ENCODE data around the gene CCN6. TPM values are rescaled to one million over a fixed set of nuclear protein-coding genes. Genes with fewer than 3 reads are reported as not detected.
A peak's percentile ranks its signal among the peaks of the same experiment; 100 is the strongest.

The CCN6 gene
- total RNA-seq, 4 donors from 2014 or later: not detected

DNA sequence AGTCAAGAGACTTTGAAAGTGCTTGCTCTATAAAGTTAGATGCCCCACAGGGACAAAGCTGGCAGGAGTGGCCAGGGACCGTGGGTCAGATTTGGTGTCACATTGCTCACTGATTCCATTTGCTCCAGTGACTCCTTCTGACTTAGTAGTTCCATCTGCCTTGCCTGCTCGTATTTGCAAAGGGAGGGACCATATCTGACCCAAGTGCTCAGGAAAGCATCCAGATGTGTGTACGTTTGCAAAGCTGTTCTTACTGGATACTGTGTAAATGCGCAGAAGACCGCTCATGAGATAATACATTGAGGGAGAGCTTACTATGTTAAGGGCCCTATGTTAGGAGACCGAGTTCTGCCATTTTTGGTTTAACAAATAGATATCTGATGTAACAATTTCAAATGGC lies 21.2 kb upstream of the CCN6 start:
- Histone ChIP-seq H3K4me1 (peaks cover 0 to 37% (median 5%) of the 10 kb centered on the region in 3 donors), H3K4me3 (no peak overlapping the region), H3K9me3 (no peaks in the 10 kb centered on the region), H3K36me3 (no peaks in the 10 kb centered on the region), H3K27me3 (no peaks in the 10 kb centered on the region), H3K27ac (no peak overlapping the region)
- TF ChIP-seq, protein P1, sequence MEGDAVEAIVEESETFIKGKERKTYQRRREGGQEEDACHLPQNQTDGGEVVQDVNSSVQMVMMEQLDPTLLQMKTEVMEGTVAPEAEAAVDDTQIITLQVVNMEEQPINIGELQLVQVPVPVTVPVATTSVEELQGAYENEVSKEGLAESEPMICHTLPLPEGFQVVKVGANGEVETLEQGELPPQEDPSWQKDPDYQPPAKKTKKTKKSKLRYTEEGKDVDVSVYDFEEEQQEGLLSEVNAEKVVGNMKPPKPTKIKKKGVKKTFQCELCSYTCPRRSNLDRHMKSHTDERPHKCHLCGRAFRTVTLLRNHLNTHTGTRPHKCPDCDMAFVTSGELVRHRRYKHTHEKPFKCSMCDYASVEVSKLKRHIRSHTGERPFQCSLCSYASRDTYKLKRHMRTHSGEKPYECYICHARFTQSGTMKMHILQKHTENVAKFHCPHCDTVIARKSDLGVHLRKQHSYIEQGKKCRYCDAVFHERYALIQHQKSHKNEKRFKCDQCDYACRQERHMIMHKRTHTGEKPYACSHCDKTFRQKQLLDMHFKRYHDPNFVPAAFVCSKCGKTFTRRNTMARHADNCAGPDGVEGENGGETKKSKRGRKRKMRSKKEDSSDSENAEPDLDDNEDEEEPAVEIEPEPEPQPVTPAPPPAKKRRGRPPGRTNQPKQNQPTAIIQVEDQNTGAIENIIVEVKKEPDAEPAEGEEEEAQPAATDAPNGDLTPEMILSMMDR (IDR thresholded peaks at IDR 0.05): no peak
- no peak for TF ChIP-seq EP300 (IDR thresholded peaks at IDR 0.05)
- no peak for TF ChIP-seq POLR2AphosphoS5 (IDR thresholded peaks at IDR 0.05)
- no peak for TF ChIP-seq POLR2A (IDR thresholded peaks at IDR 0.05)
- no peak for ATAC-seq
- WGBS, 2 donors (ENCODE audit: low coverage in 1 of 2): 84 to 91% methylated on average over 6 of the region's 6 CpGs

DNA sequence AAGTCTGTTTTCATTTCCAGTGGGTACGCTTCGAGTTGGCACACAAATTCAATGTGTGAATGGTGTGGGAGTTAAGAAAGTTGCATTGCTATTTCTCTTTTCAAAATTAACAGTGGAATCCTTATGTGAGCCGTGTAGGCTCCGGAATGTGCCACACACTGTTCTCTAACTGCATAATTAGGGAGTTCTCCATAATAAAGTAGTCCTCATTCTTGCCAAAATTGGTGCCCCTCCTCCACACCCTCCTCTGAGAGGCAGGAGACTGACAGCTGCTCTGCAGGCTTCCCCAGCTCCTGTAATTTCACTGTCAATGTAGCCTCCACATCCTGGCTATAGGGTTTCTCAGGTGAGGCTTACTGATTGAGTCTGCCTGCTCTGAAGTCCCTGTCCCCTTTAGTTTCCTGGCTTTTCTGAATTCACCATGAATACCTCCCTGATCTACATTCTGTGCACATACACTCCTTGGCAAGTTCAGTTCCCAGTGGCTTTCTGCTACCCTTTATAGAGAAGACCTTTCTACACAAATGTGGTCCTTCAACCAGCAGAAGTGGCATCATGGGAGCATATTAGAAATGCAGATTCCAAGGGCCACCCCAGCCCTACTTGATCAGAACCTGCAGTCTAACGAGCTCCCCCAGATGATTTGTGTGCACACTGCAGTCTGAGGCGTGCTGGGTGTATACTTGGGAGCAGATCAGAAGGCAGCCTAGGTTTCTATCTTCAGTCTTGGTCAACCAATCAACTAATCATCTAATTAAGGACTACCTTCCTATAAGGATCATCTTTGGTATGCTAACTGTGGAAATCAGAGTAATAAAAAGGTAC lies 19.9 kb upstream of the CCN6 start:
- TF ChIP-seq, protein P1 (IDR thresholded peaks at IDR 0.05): no peak
- no peak for TF ChIP-seq EP300 (IDR thresholded peaks at IDR 0.05)
- no peaks in the 10 kb centered on the region for H3K36me3 ChIP-seq
- H3K4me3 ChIP-seq: no peak overlapping the region
- H3K4me1 ChIP-seq: peaks cover 0 to 50% (median 14%) of the 10 kb centered on the region in 3 donors
- peak overlapping the region in 3 of 4 donors; percentile 44 to 69 (median 65) for H3K27ac ChIP-seq
- 74 to 83% methylated on average over 5 to 6 of the region's 6 CpGs for WGBS, 2 donors (ENCODE audit: low coverage in 1 of 2)
- H3K27me3 ChIP-seq: no peaks in the 10 kb centered on the region
- H3K9me3 ChIP-seq: no peaks in the 10 kb centered on the region
- no peak for ATAC-seq

DNA sequence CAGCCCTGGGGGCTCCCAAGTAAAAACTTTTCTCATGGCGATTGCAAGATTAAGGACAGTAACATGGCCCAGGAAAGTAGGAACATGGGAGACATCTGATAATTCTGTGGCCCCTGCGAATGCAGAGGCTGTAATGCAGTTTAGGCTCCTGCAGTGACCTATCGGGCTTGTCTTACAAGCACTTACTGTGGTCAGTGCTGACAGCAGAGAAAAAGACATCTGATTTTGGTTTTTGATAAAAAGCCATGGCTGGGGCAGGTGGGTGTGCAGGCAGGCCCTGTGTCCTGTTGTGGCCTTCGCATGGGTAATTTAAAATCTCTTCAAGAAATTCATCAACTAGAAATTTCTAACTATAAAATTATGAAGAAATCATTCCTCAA lies 19.3 kb upstream of the CCN6 start:
- Histone ChIP-seq H3K4me1 (peaks cover 0 to 53% (median 14%) of the 10 kb centered on the region in 3 donors), H3K36me3 (no peaks in the 10 kb centered on the region), H3K4me3 (no peak overlapping the region), H3K27me3 (no peaks in the 10 kb centered on the region), H3K9me3 (no peaks in the 10 kb centered on the region), H3K27ac (peak overlapping the region in 3 of 4 donors; percentile 44 to 69 (median 65))
- 94 to 96% methylated on average over 3 of the region's 4 CpGs for WGBS, 2 donors (ENCODE audit: low coverage in 1 of 2)
- ATAC-seq: no peak
- TF ChIP-seq POLR2AphosphoS5 (IDR thresholded peaks at IDR 0.05) (no peak), POLR2A (IDR thresholded peaks at IDR 0.05) (no peak), EP300 (IDR thresholded peaks at IDR 0.05) (no peak)
- TF ChIP-seq, protein P1 (IDR thresholded peaks at IDR 0.05): no peak

DNA sequence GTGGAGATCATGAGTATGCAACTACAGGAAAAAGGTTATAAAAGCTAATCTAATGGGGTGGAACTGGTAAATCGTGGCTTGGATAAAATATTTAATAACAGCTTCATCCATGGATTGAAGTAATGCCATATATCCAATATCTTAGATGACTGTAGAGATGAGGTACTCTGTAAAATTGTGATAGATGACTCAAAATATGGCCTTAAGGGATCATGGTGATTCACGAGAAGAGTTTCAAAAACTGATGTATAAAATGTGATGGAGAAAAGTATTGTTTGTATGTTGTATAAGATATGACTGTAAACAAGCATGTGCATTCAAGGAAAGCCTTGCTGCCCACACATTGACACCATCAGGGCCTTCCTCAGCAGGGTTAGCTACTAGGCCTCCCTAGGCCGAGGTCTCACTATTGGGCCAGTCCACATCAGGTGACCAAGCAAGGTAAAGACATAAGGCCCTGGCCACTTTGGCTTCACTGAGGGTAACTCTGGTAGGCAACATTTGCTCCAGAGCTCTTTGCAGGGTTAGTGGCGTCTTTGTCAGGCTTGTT lies 17.7 kb upstream of the CCN6 start:
- ATAC-seq: no peak
- Histone ChIP-seq H3K4me1 (peaks cover 0 to 37% (median 12%) of the 10 kb centered on the region in 3 donors), H3K36me3 (no peaks in the 10 kb centered on the region), H3K27me3 (no peaks in the 10 kb centered on the region), H3K4me3 (no peak overlapping the region), H3K27ac (peak overlapping the region in 3 of 4 donors; percentile 52 to 80 (median 67)), H3K9me3 (no peaks in the 10 kb centered on the region)
- TF ChIP-seq POLR2A (IDR thresholded peaks at IDR 0.05) (no peak), EP300 (IDR thresholded peaks at IDR 0.05) (no peak), POLR2AphosphoS5 (IDR thresholded peaks at IDR 0.05) (no peak)
- TF ChIP-seq, protein P1 (IDR thresholded peaks at IDR 0.05): no peak
- WGBS, 2 donors (ENCODE audit: low coverage in 1 of 2): 74 to 79% methylated on average over 2 to 4 of the region's 4 CpGs
